ENCODE results near the gene LRRC59. TPM values are rescaled to one million over a fixed set of nuclear protein-coding genes. Genes with fewer than 3 reads are reported as not detected.
A peak's percentile ranks its signal among the peaks of the same experiment; 100 is the strongest.

Gene LRRC59
- total and polyA plus RNA-seq, 2 of the 13 experiments (the other 11 are each of a cell fraction or from before 2014, with no cell fraction given), result 87.3 to 222 TPM

GRCh38 chr17:50428831-50429424 is 31.6 kb upstream of the LRRC59 start (continued):
- TF ChIP-seq BCL3 (CRISPR knock-in tag; IDR thresholded peaks at IDR 0.05), result peak; percentile 71; the same call in 1 of the 2 replicates
- peak; percentile 78 for TF ChIP-seq ZNF639 (CRISPR knock-in tag; conservative IDR thresholded peaks at IDR 0.05)
- TF ChIP-seq FOXA3 (CRISPR knock-in tag; IDR thresholded peaks at IDR 0.05), result peak; percentile 89
- TF ChIP-seq ZFP1 (CRISPR knock-in tag; IDR thresholded peaks at IDR 0.05), result peak; percentile 76; the same call in 1 of the 2 replicates
- no peak for TF ChIP-seq ZNF432 (CRISPR knock-in tag; IDR thresholded peaks at IDR 0.05; ENCODE audit: borderline replicate concordance)
- no peak for TF ChIP-seq CBX2 (IDR thresholded peaks at IDR 0.05; ENCODE audit: low read depth, low read length)
- no peak for TF ChIP-seq CBX2 (CRISPR knock-in tag; IDR thresholded peaks at IDR 0.05; ENCODE audit: low read depth)
- peak; percentile 80; the same call in 1 of the 2 replicates for TF ChIP-seq GTF3A (CRISPR knock-in tag; conservative IDR thresholded peaks at IDR 0.05)
- TF ChIP-seq KDM2A (CRISPR knock-in tag; IDR thresholded peaks at IDR 0.05; ENCODE audit: borderline replicate concordance, low read depth), result peak; percentile 69
- TF ChIP-seq NR2F1 (CRISPR knock-in tag; IDR thresholded peaks at IDR 0.05), result peak; percentile 61 to 69; a peak in 3 of 4 replicates
- TF ChIP-seq POGZ (CRISPR knock-in tag; IDR thresholded peaks at IDR 0.05), result peak; percentile 83
- peak; percentile 92; the same call in 1 of the 2 replicates for TF ChIP-seq NFKBIZ (CRISPR knock-in tag; IDR thresholded peaks at IDR 0.05)
- no peak for TF ChIP-seq ZNF569 (CRISPR knock-in tag; IDR thresholded peaks at IDR 0.05; ENCODE audit: borderline replicate concordance)
- TF ChIP-seq ZNF737 (CRISPR knock-in tag; IDR thresholded peaks at IDR 0.05; ENCODE audit: borderline replicate concordance), result no peak
- TF ChIP-seq MIER3 (CRISPR knock-in tag; IDR thresholded peaks at IDR 0.05; ENCODE audit: borderline replicate concordance), result peak; percentile 97; the same call in 1 of the 2 replicates
- TF ChIP-seq ADNP (CRISPR knock-in tag; IDR thresholded peaks at IDR 0.05), result no peak
- TF ChIP-seq NR2F2 (IDR thresholded peaks at IDR 0.05; ENCODE audit: borderline replicate concordance, low read depth), result peak; percentile 70; the same call in 1 of the 2 replicates
- no peak; the same call in 1 of the 2 replicates for TF ChIP-seq ZFP41 (CRISPR knock-in tag; IDR thresholded peaks at IDR 0.05; ENCODE audit: borderline replicate concordance)
- TF ChIP-seq ZNF646 (CRISPR knock-in tag; IDR thresholded peaks at IDR 0.05), result no peak
- peak; percentile 90 for TF ChIP-seq REPIN1 (CRISPR knock-in tag; IDR thresholded peaks at IDR 0.05; ENCODE audit: borderline replicate concordance, low read depth)
- TF ChIP-seq TBP (CRISPR knock-in tag; IDR thresholded peaks at IDR 0.05), result no peak
- peak; percentile 53; the same call in 1 of the 2 replicates for TF ChIP-seq ZNF652 (CRISPR knock-in tag; IDR thresholded peaks at IDR 0.05; ENCODE audit: borderline replicate concordance, low read depth)
- peak; percentile 94 for TF ChIP-seq ZSCAN9 (CRISPR knock-in tag; IDR thresholded peaks at IDR 0.05; ENCODE audit: borderline replicate concordance)

Measured in HepG2 (cell line).